Transverse colon (tissue), 4 donors: ENCODE measurements around the gene TMEM44.

Experiments
- POLR2AphosphoS5 ChIP-seq, 3 donors: sonication (generic); formaldehyde crosslinking; IDR thresholded peaks; one replicate each; pipeline ENCODE4 v1.6.1; 2016; ENCODE audit warnings: antibody characterized with exemption in 3 of 3
- TF ChIP-seq, protein P1 (sequence below), 5 experiments: fragments of 200-600 bp in 3 of 5; fragments of 450-650 bp in 2 of 5; sonication (generic) in 3 of 5; IDR thresholded peaks; 1 replicate in 2 of 5; 2 replicates in 3 of 5; pipeline ENCODE4 v1.5.1; 2016 to 2017; ENCODE audit warnings: antibody characterized with exemption in 5 of 5, inconsistent platforms in 3 of 5, mild to moderate bottlenecking in 2 of 5, moderate library complexity in 1 of 5

- TF ChIP-seq POLR2AphosphoS5 (IDR thresholded peaks at IDR 0.05): no peak
- TF ChIP-seq, protein P1, sequence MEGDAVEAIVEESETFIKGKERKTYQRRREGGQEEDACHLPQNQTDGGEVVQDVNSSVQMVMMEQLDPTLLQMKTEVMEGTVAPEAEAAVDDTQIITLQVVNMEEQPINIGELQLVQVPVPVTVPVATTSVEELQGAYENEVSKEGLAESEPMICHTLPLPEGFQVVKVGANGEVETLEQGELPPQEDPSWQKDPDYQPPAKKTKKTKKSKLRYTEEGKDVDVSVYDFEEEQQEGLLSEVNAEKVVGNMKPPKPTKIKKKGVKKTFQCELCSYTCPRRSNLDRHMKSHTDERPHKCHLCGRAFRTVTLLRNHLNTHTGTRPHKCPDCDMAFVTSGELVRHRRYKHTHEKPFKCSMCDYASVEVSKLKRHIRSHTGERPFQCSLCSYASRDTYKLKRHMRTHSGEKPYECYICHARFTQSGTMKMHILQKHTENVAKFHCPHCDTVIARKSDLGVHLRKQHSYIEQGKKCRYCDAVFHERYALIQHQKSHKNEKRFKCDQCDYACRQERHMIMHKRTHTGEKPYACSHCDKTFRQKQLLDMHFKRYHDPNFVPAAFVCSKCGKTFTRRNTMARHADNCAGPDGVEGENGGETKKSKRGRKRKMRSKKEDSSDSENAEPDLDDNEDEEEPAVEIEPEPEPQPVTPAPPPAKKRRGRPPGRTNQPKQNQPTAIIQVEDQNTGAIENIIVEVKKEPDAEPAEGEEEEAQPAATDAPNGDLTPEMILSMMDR (IDR thresholded peaks at IDR 0.05): no peak
Observed at GRCh38 chr3:194654443-194654842, 21.2 kb upstream of the TMEM44 start.
